ENCODE data around the gene RMI1. TPM values are rescaled to one million over a fixed set of nuclear protein-coding genes. Genes with fewer than 3 reads are reported as not detected.

Gene RMI1
- total RNA-seq (2022; extraction: Qiagen RNA extraction; ENCODE audit: low read depth) = 8.1 to 14.7 TPM (median 11.7 TPM) in 5 replicates

DNA sequence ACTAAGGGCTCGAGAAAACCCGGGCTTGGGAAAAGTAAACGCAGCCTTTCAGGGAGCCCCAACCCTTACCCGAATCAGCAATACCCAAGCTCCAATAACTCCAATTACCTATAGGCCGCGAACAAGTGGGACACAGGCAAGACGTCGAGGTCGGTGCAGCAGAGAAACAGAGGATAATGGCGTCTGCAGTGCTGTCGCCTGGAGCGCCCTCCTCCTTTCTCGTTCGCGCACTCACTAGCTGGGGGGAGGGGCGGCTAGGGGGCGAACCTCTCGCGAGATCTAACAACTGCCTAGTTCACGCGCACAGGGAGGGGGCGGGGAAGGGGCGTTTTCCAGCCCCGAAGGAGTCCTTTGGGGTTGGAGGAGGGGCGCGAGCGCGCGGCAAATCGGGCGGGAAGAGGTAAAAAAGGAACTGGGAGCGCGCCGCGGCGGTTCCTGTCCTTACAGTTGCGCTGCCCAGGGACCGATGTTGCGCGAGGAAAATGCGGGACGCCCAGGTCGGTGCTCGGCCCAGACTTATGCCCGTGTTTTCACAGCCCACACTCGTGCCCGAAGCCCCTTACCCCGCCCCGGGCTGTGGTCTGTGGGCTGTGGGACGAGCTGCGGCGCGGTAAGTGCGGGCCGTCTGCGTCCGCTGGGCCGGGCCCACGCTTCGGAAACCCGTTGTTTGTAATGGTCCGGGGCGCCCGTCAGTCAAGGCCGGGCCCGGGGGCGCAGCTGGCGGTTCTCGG is at the start of gene RMI1:
Gene RMI1, plus strand, starts transcription at position 411 of the 731 bp plus-strand sequence. CDS start 20,182 bp downstream, outside the sequence.

DNA sequence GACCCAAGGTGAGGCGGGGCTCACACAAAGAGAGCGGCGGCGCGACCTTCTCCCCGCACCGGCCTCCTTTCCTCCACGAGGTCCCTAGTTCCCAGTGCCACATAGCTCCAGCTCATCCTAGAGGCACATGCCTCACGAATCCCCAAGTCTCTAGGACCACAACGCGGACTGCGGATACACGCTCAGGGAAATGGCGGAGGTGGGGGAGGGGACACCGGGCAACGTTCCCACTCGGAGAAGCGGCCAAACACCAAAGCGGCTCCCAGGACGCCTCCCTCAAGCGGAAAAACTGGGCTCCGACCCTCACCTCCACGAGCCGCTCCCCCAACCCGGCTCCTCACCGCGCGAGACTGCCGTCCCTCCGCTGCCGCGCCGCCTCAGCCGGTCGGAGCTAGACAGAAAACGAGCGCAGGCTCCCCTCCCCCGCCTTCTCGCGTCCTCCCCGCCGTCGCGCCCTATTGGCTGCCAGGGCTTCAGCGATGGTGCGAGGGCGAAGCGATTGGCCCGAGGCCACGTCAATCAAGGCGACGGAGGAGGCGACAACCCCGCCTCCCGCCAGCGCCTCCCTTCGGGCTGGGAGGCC is 702 bp upstream of the RMI1 start, which contains the start of gene HNRNPK:
Gene HNRNPK, minus strand, starts transcription at position 404 of the 583 bp plus-strand sequence. CDS start 1,963 bp downstream, outside the sequence.

Other genes with a start within 250 kb of the RMI1 start
- 4.0 to 7.5 TPM (median 5.8 TPM) in 5 replicates for gene GKAP1, start 163.0 kb upstream of the RMI1 start, total RNA-seq (2022; extraction: Qiagen RNA extraction; ENCODE audit: low read depth)
- 0.68 to 1.7 TPM (median 1.3 TPM) in 5 replicates for gene KIF27, start 59.4 kb upstream of the RMI1 start, total RNA-seq (2022; extraction: Qiagen RNA extraction; ENCODE audit: low read depth)
- 538 to 741 TPM (median 554 TPM) in 5 replicates for gene HNRNPK, start 590 bp upstream of the RMI1 start, total RNA-seq (2022; extraction: Qiagen RNA extraction; ENCODE audit: low read depth)